SK-N-SH (cell line): ENCODE results near the gene LRRC10B. TPM values are rescaled to one million over a fixed set of nuclear protein-coding genes. Genes with fewer than 3 reads are reported as not detected.

Experiments
- CTCF ChIA-PET: fragments of 300-600, 350-600 bp; formaldehyde crosslinking; extraction: SDS; loops from one replicate; lab custom pipeline; 2021; lab: Yijun Ruan, JAX
- POLR2A ChIA-PET: fragments of 350-600 bp; sonication (Branson Sonifier 250); formaldehyde crosslinking; extraction: SDS; loops from one replicate; lab custom pipeline; 2020; ENCODE audit warnings: antibody characterized with exemption, inconsistent platforms; lab: Yijun Ruan, JAX
- DNase-seq: peaks from one replicate; pipeline ENCODE4 v3.0.0; 2012
- H2AFZ ChIP-seq: fragments of 200-600 bp; sonication (generic); 2 replicates; pipeline ENCODE4 v1.8.1; 2016; ENCODE audit warnings: antibody characterized with exemption, mild to moderate bottlenecking, low read depth
- H3F3A ChIP-seq: fragments of 200-600 bp; sonication (generic); replicated peaks from 2 replicates; pipeline ENCODE3; 2016; ENCODE audit warnings: antibody characterized with exemption, mild to moderate bottlenecking; ENCODE audit not compliant: insufficient read depth
- H3K27ac ChIP-seq, 2 experiments: fragments of 200-500 bp in 1 of 2; fragments of 200-600 bp in 1 of 2; sonication (Bioruptor generic) in 1 of 2; sonication (generic), shearing (Covaris generic) in 1 of 2; 2 replicates each; pipeline versions ENCODE4 v1.5.1 to v1.6.1; 2014 to 2016; ENCODE audit warnings: low read depth in 2 of 2, inconsistent platforms in 1 of 2, low read length in 1 of 2, mild to moderate bottlenecking in 1 of 2, mixed read lengths in 1 of 2
- H3K27me3 ChIP-seq: fragments of 200-600 bp; sonication (generic), shearing (Covaris generic); 2 replicates; pipeline ENCODE4 v1.6.1; 2016; ENCODE audit warnings: mixed run types; ENCODE audit not compliant: insufficient read depth
- H3K36me3 ChIP-seq, 2 experiments: fragments of 200-500 bp in 1 of 2; fragments of 200-600 bp in 1 of 2; sonication (Bioruptor generic) in 1 of 2; sonication (generic) in 1 of 2; replicated peaks in 1 of 2; 2 replicates each; pipeline versions ENCODE3 to v1.5.1; 2014 to 2016; ENCODE audit warnings: low read length in 1 of 2, mild to moderate bottlenecking in 1 of 2; ENCODE audit not compliant: insufficient read depth in 2 of 2, control insufficient read depth in 1 of 2
- H3K4me1 ChIP-seq, 2 experiments: fragments of 200-500 bp in 1 of 2; fragments of 200-600 bp in 1 of 2; sonication (Bioruptor generic) in 1 of 2; sonication (generic), shearing (Covaris generic) in 1 of 2; 2 replicates each; pipeline versions ENCODE4 v1.5.1 to v1.6.1; 2014 to 2016; ENCODE audit warnings: low read depth in 1 of 2, low read length in 1 of 2, mixed run types in 1 of 2; ENCODE audit not compliant: insufficient read depth in 2 of 2, control insufficient read depth in 1 of 2
- H3K4me2 ChIP-seq: fragments of 200-600 bp; sonication (generic), shearing (Covaris generic); 2 replicates; pipeline ENCODE4 v1.6.1; 2017; ENCODE audit warnings: mixed run types
- H3K4me3 ChIP-seq, 2 experiments: fragments of 200-500 bp in 1 of 2; fragments of 200-600 bp in 1 of 2; sonication (Bioruptor generic) in 1 of 2; sonication (generic), shearing (Covaris generic) in 1 of 2; 2 replicates each; pipeline versions ENCODE4 v1.5.1 to v1.8.1; 2014 to 2016; ENCODE audit warnings: low read depth in 2 of 2, inconsistent platforms in 1 of 2, low read length in 1 of 2, mild to moderate bottlenecking in 1 of 2, mixed read lengths in 1 of 2, moderate library complexity in 1 of 2
- H3K79me2 ChIP-seq: fragments of 200-600 bp; sonication (generic); 2 replicates; pipeline ENCODE4 v1.8.1; 2017; ENCODE audit warnings: mild to moderate bottlenecking; ENCODE audit not compliant: insufficient read depth
- H3K9ac ChIP-seq: fragments of 200-600 bp; sonication (generic); 2 replicates; pipeline ENCODE4 v1.6.1; 2017; ENCODE audit warnings: mixed run types
- H3K9me2 ChIP-seq: fragments of 200-600 bp; sonication (generic); 2 replicates; pipeline ENCODE4 v1.6.1; 2017; ENCODE audit warnings: mixed run types
- H3K9me3 ChIP-seq: fragments of 200-600 bp; sonication (generic); 2 replicates; pipeline ENCODE4 v1.6.1; 2017; ENCODE audit warnings: mixed run types, mild to moderate bottlenecking, moderate library complexity
- H4K20me1 ChIP-seq: fragments of 200-600 bp; sonication (generic); 2 replicates; pipeline ENCODE4 v1.6.1; 2017; ENCODE audit warnings: mild to moderate bottlenecking, mixed run types; ENCODE audit not compliant: insufficient read depth
- CHD2 ChIP-seq: fragments of 150-350 bp; IDR thresholded peaks from 2 replicates; pipeline ENCODE4 v1.6.1; 2018; ENCODE audit warnings: low read length; ENCODE audit not compliant: partially characterized antibody
- ELF1 ChIP-seq: IDR thresholded peaks from 2 replicates; pipeline ENCODE4 v1.4.0; 2012
- FOXJ3 ChIP-seq: sonication (generic); formaldehyde crosslinking; IDR thresholded peaks from 2 replicates; pipeline ENCODE4 v1.5.1; 2020; ENCODE audit warnings: mild to moderate bottlenecking, missing genetic modification reagents
- FOXM1 ChIP-seq: IDR thresholded peaks from 2 replicates; pipeline ENCODE4 v1.4.0; 2012; ENCODE audit warnings: low read depth, mild to moderate bottlenecking
- GATA2 ChIP-seq: sonication (generic); formaldehyde crosslinking; IDR thresholded peaks from 2 replicates; pipeline ENCODE4 v1.5.0; 2020; ENCODE audit warnings: mild to moderate bottlenecking, missing genetic modification reagents
- SIN3A ChIP-seq: IDR thresholded peaks from 2 replicates; pipeline ENCODE4 v1.6.1; 2012; ENCODE audit warnings: low read depth, mild to moderate bottlenecking, low read length, moderate library complexity, borderline replicate concordance
- TEAD4 ChIP-seq: IDR thresholded peaks from 2 replicates; pipeline ENCODE4 v1.4.0; 2012; ENCODE audit warnings: mild to moderate bottlenecking, borderline replicate concordance; ENCODE audit not compliant: insufficient read depth
- WGBS: methylation state at CpG from one replicate; pipeline ENCODE4 v1.1.6; 2017; ENCODE audit warnings: low lambda C conversion rate; 5-methylcytosine and 5-hydroxymethylcytosine counted together
- polyA plus RNA-seq, 3 experiments: library from polyadenylated mRNA; depleted of rRNA; stranded (reverse); fragments of >200 nt; gene quantifications; 2 replicates each; pipeline ENCODE4 v1.2.3, GENCODE V29; 2012
- TF ChIP-seq, protein P1 (sequence below): fragments of 150-350 bp; IDR thresholded peaks from 2 replicates; pipeline ENCODE4 v1.6.1; 2017; ENCODE audit warnings: antibody characterized with exemption, low read length, low read depth, borderline replicate concordance
- TF ChIP-seq, protein P2 (sequence below): IDR thresholded peaks from 2 replicates; pipeline ENCODE4 v1.4.0; 2012; ENCODE audit warnings: low read depth, borderline replicate concordance
- TF ChIP-seq, protein P3 (sequence below): IDR thresholded peaks from 2 replicates; pipeline ENCODE4 v1.6.1; 2012; ENCODE audit warnings: mild to moderate bottlenecking, low read depth, low read length, moderate library complexity

Gene LRRC10B
- polyA plus RNA-seq, 1 of the 3 experiments (the other 2 are of a cell fraction) = not detected

DNA sequence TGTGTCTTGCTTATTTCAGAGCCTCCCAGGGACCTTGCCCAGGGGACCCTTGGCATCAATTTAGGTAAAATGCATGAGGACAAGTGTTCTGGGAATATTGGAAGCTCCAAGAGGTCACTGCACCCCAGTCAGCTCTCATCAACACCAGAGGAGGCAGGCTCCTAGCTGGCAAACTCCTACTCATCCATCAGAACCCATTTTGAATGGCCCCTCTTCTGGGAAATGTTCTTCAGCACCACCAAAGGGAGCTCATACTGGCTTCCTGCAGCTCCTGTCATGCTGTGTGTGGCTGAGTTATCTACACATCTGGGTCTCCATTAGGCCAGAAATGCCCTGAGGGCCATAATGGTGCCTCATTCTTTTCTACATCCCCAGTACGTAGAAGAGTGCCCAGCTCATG lies 17.7 kb downstream of the LRRC10B start (continued):
- TF ChIP-seq, protein P1, sequence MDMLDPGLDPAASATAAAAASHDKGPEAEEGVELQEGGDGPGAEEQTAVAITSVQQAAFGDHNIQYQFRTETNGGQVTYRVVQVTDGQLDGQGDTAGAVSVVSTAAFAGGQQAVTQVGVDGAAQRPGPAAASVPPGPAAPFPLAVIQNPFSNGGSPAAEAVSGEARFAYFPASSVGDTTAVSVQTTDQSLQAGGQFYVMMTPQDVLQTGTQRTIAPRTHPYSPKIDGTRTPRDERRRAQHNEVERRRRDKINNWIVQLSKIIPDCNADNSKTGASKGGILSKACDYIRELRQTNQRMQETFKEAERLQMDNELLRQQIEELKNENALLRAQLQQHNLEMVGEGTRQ = no peak
- TF ChIP-seq FOXM1 (no peak), ELF1 (no peak)
- TF ChIP-seq, protein P2, sequence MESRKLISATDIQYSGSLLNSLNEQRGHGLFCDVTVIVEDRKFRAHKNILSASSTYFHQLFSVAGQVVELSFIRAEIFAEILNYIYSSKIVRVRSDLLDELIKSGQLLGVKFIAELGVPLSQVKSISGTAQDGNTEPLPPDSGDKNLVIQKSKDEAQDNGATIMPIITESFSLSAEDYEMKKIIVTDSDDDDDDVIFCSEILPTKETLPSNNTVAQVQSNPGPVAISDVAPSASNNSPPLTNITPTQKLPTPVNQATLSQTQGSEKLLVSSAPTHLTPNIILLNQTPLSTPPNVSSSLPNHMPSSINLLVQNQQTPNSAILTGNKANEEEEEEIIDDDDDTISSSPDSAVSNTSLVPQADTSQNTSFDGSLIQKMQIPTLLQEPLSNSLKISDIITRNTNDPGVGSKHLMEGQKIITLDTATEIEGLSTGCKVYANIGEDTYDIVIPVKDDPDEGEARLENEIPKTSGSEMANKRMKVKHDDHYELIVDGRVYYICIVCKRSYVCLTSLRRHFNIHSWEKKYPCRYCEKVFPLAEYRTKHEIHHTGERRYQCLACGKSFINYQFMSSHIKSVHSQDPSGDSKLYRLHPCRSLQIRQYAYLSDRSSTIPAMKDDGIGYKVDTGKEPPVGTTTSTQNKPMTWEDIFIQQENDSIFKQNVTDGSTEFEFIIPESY = no peak
- TF ChIP-seq, protein P3, sequence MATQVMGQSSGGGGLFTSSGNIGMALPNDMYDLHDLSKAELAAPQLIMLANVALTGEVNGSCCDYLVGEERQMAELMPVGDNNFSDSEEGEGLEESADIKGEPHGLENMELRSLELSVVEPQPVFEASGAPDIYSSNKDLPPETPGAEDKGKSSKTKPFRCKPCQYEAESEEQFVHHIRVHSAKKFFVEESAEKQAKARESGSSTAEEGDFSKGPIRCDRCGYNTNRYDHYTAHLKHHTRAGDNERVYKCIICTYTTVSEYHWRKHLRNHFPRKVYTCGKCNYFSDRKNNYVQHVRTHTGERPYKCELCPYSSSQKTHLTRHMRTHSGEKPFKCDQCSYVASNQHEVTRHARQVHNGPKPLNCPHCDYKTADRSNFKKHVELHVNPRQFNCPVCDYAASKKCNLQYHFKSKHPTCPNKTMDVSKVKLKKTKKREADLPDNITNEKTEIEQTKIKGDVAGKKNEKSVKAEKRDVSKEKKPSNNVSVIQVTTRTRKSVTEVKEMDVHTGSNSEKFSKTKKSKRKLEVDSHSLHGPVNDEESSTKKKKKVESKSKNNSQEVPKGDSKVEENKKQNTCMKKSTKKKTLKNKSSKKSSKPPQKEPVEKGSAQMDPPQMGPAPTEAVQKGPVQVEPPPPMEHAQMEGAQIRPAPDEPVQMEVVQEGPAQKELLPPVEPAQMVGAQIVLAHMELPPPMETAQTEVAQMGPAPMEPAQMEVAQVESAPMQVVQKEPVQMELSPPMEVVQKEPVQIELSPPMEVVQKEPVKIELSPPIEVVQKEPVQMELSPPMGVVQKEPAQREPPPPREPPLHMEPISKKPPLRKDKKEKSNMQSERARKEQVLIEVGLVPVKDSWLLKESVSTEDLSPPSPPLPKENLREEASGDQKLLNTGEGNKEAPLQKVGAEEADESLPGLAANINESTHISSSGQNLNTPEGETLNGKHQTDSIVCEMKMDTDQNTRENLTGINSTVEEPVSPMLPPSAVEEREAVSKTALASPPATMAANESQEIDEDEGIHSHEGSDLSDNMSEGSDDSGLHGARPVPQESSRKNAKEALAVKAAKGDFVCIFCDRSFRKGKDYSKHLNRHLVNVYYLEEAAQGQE = no peak

DNA sequence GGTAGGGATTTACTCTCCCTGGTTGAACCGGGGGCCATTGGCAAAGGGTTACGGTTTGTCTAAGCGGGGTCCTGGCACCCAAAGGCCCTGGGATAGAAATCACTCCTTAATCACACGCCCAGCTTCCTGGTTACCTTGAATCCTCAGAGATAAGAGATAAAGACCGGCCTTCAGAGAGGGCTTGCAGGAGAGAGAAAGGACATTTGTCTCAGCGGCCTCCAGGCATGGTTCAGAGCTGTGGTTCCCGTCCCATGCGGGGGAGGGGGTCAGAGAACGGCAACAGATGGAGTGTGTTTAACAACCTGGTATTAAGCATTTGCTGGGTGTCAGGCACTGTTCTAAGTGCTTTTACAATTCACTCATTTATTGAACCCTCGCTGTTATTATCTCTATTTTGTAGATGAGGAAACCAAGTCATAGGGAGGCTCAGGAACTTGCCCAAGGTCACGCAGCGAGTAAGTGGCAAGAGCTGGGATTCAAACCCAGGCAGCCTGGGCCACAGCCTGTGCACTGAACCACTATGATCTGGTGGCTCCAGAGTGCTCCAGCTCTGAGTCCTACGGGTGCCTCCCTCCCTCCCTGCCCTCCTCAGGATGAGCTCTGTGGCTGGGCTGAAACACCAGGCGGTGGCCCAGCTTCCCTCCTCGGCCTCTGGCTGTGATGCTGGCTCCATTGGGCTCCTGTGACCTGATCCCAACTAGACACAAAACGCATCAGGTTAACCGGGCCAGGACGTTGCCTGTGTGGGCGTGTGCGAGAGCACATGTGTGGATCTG lies 18.6 kb downstream of the LRRC10B start:
- Histone ChIP-seq H2AFZ (no peak overlapping the region), H3K27ac (peak overlapping the region in 1 of 2 experiments; percentile 91; a peak in 2 of 4 replicates), H4K20me1 (no peaks in the 10 kb centered on the region), H3K79me2 (no peaks in the 10 kb centered on the region), H3K4me1 (peaks cover 0 to 60% of the 10 kb centered on the region in 2 experiments; a peak in 2 of 4 replicates), H3K36me3 (no peaks in the 10 kb centered on the region), H3K4me2 (no peak overlapping the region), H3K27me3 (peaks cover 15% of the 10 kb centered on the region; the same call in 1 of the 2 replicates), H3F3A (no peaks in the 10 kb centered on the region), H3K4me3 (no peak overlapping the region), H3K9me3 (no peaks in the 10 kb centered on the region), H3K9me2 (no peaks in the 10 kb centered on the region), H3K9ac (no peak overlapping the region)
- TF ChIP-seq TEAD4 (no peak), CHD2 (peak; percentile 64), GATA2 (CRISPR knock-in tag) (peak; percentile 54), FOXJ3 (CRISPR knock-in tag) (no peak), SIN3A (no peak)
- TF ChIP-seq, protein P1 = no peak
- POLR2A ChIA-PET = interaction anchor here (1.1 to 1.4 kb wide), 2 partner anchors 50 to 98 kb away, joined by 3 read pairs; partner anchors contain the start of genes CPSF7 and SDHAF2
- 69% methylated on average over 19 of the region's 20 CpGs for WGBS
- CTCF ChIA-PET = interaction anchor here (0.8 to 33.4 kb wide), 15 partner anchors 9 to 112 kb away, joined by 3 to 670 read pairs (median 5); partner anchors contain the start of gene LRRC10B
- DNase-seq = peak; percentile 61
